Nephron (organoid): Measurements from ENCODE around the gene RNF167.

Experiments
- H3K27ac Mint-ChIP-seq, 3 experiments: 2 replicates each; pipeline ENCODE4 v1.8.0; 2020; ENCODE audit warnings: mixed read lengths in 3 of 3, mild to moderate bottlenecking in 2 of 3, moderate library complexity in 1 of 3
- H3K27me3 Mint-ChIP-seq: 2 replicates; pipeline ENCODE4 v1.8.0; 2021; ENCODE audit warnings: low read depth, mild to moderate bottlenecking, moderate library complexity, mixed read lengths
- H3K36me3 Mint-ChIP-seq: 2 replicates; pipeline ENCODE4 v1.8.0; 2020; ENCODE audit warnings: low read depth, mixed read lengths
- H3K4me1 Mint-ChIP-seq: 2 replicates; pipeline ENCODE4 v1.8.0; 2020; ENCODE audit warnings: mixed read lengths
- H3K4me3 Mint-ChIP-seq, 3 experiments: 2 replicates each; pipeline ENCODE4 v1.8.0; 2020; ENCODE audit warnings: mild to moderate bottlenecking in 3 of 3, mixed read lengths in 3 of 3, moderate library complexity in 2 of 3
- H3K9me3 Mint-ChIP-seq: 2 replicates; pipeline ENCODE4 v1.8.0; 2020; ENCODE audit warnings: mixed read lengths
- CTCF ChIP-seq, 3 experiments: fragments of 200-600 bp; sonication (generic); IDR thresholded peaks; one replicate each; pipeline ENCODE4 v1.5.0; 2021; ENCODE audit warnings: antibody characterized with exemption in 3 of 3; ENCODE audit not compliant: unreplicated experiment in 3 of 3

RNF167 gene

GRCh38 chr17:4928881-4929280, 11.2 kb upstream of the RNF167 start:
- no peak overlapping the region for H3K27ac Mint-ChIP-seq
- peaks cover 2% of the 10 kb centered on the region for H3K4me1 Mint-ChIP-seq
- H3K27me3 Mint-ChIP-seq: no peaks in the 10 kb centered on the region
- H3K4me3 Mint-ChIP-seq: no peak overlapping the region
- no peaks in the 10 kb centered on the region for H3K9me3 Mint-ChIP-seq
- H3K36me3 Mint-ChIP-seq: peaks cover 5% of the 10 kb centered on the region
- TF ChIP-seq CTCF (IDR thresholded peaks at IDR 0.05; ENCODE audit: unreplicated experiment in 3 of 3): no peak

GRCh38 chr17:4931963-4932362, 8.1 kb upstream of the RNF167 start, which contains the start of gene GP1BA:
GP1BA (plus strand) TSS chr17:4932277; CDS start chr17:4932605, 328 bp downstream.
- peaks cover 10% of the 10 kb centered on the region for H3K36me3 Mint-ChIP-seq
- H3K27ac Mint-ChIP-seq: no peak within 1 kb of the TSS
- no peaks in the 10 kb centered on the region for H3K9me3 Mint-ChIP-seq
- no peak for TF ChIP-seq CTCF (IDR thresholded peaks at IDR 0.05; ENCODE audit: unreplicated experiment in 3 of 3)
- no peaks in the 10 kb centered on the region for H3K27me3 Mint-ChIP-seq
- H3K4me1 Mint-ChIP-seq: peaks cover 10% of the 10 kb centered on the region
- H3K4me3 Mint-ChIP-seq: no peak within 1 kb of the TSS

GRCh38 chr17:4932756-4933155, 7.3 kb upstream of the RNF167 start:
- Mint-ChIP-seq H3K4me1 (peaks cover 10% of the 10 kb centered on the region), H3K36me3 (peaks cover 10% of the 10 kb centered on the region), H3K27me3 (no peaks in the 10 kb centered on the region), H3K9me3 (no peaks in the 10 kb centered on the region), H3K27ac (no peak overlapping the region), H3K4me3 (no peak overlapping the region)
- no peak for TF ChIP-seq CTCF (IDR thresholded peaks at IDR 0.05; ENCODE audit: unreplicated experiment in 3 of 3)

- Mint-ChIP-seq H3K4me3 (no peak overlapping the region), H3K4me1 (peaks cover 16% of the 10 kb centered on the region), H3K27ac (peak overlapping the region in 1 of 3 experiments; percentile 47)
These were observed 6.4 kb upstream of the RNF167 start for GRCh38 chr17:4933646-4934045.

GRCh38 chr17:4934173-4934979, 5.7 kb upstream of the RNF167 start:
- peak in 1 of 3 experiments; percentile 8 for TF ChIP-seq CTCF (IDR thresholded peaks at IDR 0.05; ENCODE audit: unreplicated experiment in 3 of 3)
- no peaks in the 10 kb centered on the region for H3K9me3 Mint-ChIP-seq
- peak overlapping the region in 2 of 3 experiments; percentile 0 to 15 for H3K4me3 Mint-ChIP-seq
- peaks cover 23% of the 10 kb centered on the region for H3K4me1 Mint-ChIP-seq
- no peaks in the 10 kb centered on the region for H3K27me3 Mint-ChIP-seq
- H3K36me3 Mint-ChIP-seq: peaks cover 10% of the 10 kb centered on the region
- H3K27ac Mint-ChIP-seq: peak overlapping the region in 1 of 3 experiments; percentile 26

More at GRCh38 chr17:4933646-4934045, 6.4 kb upstream of the RNF167 start:
- no peak for TF ChIP-seq CTCF (IDR thresholded peaks at IDR 0.05; ENCODE audit: unreplicated experiment in 3 of 3)
- no peaks in the 10 kb centered on the region for H3K9me3 Mint-ChIP-seq
- peaks cover 10% of the 10 kb centered on the region for H3K36me3 Mint-ChIP-seq
- H3K27me3 Mint-ChIP-seq: no peaks in the 10 kb centered on the region

- H3K36me3 Mint-ChIP-seq: peaks cover 13% of the 10 kb centered on the region
- H3K27me3 Mint-ChIP-seq: no peaks in the 10 kb centered on the region
- no peak overlapping the region for H3K4me3 Mint-ChIP-seq
- no peaks in the 10 kb centered on the region for H3K9me3 Mint-ChIP-seq
- H3K27ac Mint-ChIP-seq: no peak overlapping the region
- H3K4me1 Mint-ChIP-seq: peaks cover 29% of the 10 kb centered on the region
- TF ChIP-seq CTCF (IDR thresholded peaks at IDR 0.05; ENCODE audit: unreplicated experiment in 3 of 3): no peak
These were observed 4.4 kb upstream of the RNF167 start for GRCh38 chr17:4935650-4936049.
